Stimulated activated naive CD8-positive, alpha-beta T cell treated with anti-CD3 and anti-CD28 coated beads, Interleukin-15, amount 100 ng/mL, for 72 hours (primary cell): ENCODE measurements around the gene PXMP4.

ENCODE experiments used
- ATAC-seq: fragments of 150-1000 bp; cut with Tn5 transposase; 2 replicates; pipeline ENCODE4 v1.10.0; 2021; ENCODE audit warnings: mild to moderate bottlenecking, moderate library complexity
- DNase-seq, 2 donors: peaks; one replicate each; pipeline ENCODE4 v3.0.0; 2021 to 2022
- H3K27ac Mint-ChIP-seq, 2 donors: one replicate each; pipeline ENCODE4 v1.8.0; 2022; ENCODE audit warnings: mild to moderate bottlenecking in 2 of 2, mixed read lengths in 2 of 2, moderate library complexity in 2 of 2
- H3K27me3 Mint-ChIP-seq: one replicate; pipeline ENCODE4 v1.8.0; 2022; ENCODE audit warnings: mixed read lengths
- H3K4me1 Mint-ChIP-seq: one replicate; pipeline ENCODE4 v1.8.0; 2022; ENCODE audit warnings: mild to moderate bottlenecking, mixed read lengths
- H3K4me3 Mint-ChIP-seq, 2 donors: one replicate each; pipeline ENCODE4 v1.8.0; 2022; ENCODE audit warnings: mild to moderate bottlenecking in 2 of 2, mixed read lengths in 2 of 2, moderate library complexity in 1 of 2
- H3K9me3 Mint-ChIP-seq, 2 donors: one replicate each; pipeline ENCODE4 v1.8.0; 2022; ENCODE audit warnings: mixed read lengths in 2 of 2

The PXMP4 gene

DNA sequence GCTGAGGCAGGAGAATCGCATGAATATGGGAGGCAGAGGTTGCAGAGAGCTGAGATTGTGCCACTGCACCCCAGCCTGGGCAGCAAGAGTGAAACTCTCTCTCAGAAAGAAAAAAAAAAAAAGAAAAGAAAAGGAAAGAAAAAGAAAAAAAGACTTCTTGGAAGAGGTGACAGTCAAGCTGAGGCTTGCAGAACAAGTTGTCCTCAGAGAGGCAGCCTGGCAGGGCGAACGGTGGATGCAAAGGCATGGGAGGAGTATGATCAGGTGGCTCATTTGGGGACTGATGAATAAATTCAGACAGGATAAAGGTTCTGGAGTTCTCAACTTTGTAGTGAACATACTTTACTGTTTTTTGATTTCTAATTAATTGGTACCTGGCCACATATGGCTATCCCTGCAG lies 24.1 kb upstream of the PXMP4 start:
- Mint-ChIP-seq H3K27ac (peak overlapping the region in 1 of 2 donors; percentile 39), H3K4me1 (no peaks in the 10 kb centered on the region), H3K9me3 (no peaks in the 10 kb centered on the region), H3K4me3 (no peak overlapping the region), H3K27me3 (no peaks in the 10 kb centered on the region)
- no peak for ATAC-seq
- DNase-seq, result no peak

DNA sequence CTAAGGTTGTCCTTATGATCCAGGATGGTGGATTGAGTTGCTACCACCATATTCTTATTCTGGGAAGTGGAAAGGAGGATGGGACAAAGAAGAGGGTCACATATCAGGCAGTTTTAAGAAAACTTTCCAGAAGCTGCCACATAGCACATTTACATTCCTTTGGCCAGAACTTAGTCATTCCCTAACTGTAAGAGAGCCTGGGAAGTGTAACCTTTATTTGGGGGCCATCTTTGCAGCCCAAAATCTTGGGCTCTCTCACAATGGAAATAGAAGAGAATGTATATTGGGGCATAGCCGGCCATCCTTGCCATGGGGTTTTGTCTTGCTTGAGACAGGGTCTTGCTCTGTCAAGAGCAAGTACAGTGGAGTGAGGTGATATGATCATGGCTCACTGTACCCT lies 20.1 kb upstream of the PXMP4 start:
- Mint-ChIP-seq H3K4me3 (no peak overlapping the region), H3K4me1 (no peaks in the 10 kb centered on the region), H3K9me3 (peaks cover 12 to 18% of the 10 kb centered on the region in 2 donors), H3K27me3 (no peaks in the 10 kb centered on the region), H3K27ac (no peak overlapping the region)
- ATAC-seq (no peak), DNase-seq (no peak)

- Mint-ChIP-seq H3K4me3 (no peak overlapping the region), H3K27ac (no peak overlapping the region), H3K27me3 (no peaks in the 10 kb centered on the region), H3K9me3 (peaks cover 12 to 18% of the 10 kb centered on the region in 2 donors), H3K4me1 (peaks cover 2% of the 10 kb centered on the region)
- no peak for DNase-seq
- ATAC-seq, result no peak
Observed at GRCh38 chr20:33739493-33739892, 19.4 kb upstream of the PXMP4 start.

- ATAC-seq (no peak), DNase-seq (no peak)
- Mint-ChIP-seq H3K27me3 (no peaks in the 10 kb centered on the region), H3K4me3 (no peak overlapping the region), H3K27ac (no peak overlapping the region), H3K4me1 (peaks cover 23% of the 10 kb centered on the region), H3K9me3 (peaks cover 12 to 18% of the 10 kb centered on the region in 2 donors)
Observed at GRCh38 chr20:33736962-33737361, 16.9 kb upstream of the PXMP4 start.

DNA sequence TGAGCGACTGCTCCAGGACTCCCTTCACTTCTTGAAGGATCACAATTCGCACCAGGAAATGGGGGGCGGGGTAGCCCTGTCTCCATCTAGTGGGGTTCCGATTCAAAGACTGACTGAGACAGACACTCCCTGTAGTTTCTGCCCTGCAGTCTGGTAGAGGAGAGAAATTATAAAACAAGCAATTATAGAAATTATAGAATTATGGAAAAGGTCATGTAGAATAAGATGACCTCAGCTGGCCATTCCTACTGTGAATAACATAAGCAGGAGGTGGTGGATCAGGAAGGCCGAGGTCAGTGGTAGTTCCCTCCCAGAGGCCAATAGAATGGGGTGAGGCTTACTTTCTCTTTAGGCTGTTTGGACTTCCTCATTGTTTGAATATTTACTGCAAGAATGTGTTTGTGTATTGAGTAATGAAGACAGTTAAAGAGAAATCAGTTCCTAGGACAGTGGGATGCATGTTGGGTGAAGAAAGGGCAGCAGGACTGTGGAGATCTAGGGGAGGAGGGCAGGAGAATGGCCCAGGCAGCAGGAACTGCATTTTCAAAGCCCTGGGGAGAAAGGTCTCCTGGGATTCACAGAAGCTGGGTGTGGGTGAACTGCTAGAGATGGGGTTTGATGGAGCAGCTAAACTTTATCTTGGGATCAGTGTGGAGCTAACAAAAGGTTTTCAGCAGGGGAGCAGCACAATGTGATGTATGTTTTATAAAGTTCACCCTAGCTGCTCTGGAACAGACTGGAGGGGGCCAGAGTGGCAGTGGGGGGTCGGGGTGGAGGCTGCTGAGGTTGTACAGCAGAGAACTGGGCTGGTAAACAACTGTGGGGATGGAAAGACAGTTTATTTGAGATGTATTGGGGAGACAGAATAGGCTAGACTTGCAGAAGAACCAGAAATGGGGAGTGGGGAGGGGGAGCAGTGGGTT lies 13.8 kb upstream of the PXMP4 start:
- no peaks in the 10 kb centered on the region for H3K27me3 Mint-ChIP-seq
- ATAC-seq, result no peak
- peak overlapping the region in 1 of 2 donors; percentile 27 for H3K27ac Mint-ChIP-seq
- peaks cover 33% of the 10 kb centered on the region for H3K4me1 Mint-ChIP-seq
- H3K4me3 Mint-ChIP-seq, result peak overlapping the region; percentile 37 to 67
- peaks cover 12 to 18% of the 10 kb centered on the region in 2 donors for H3K9me3 Mint-ChIP-seq
- DNase-seq, result no peak

- Mint-ChIP-seq H3K9me3 (peaks cover 12 to 18% of the 10 kb centered on the region in 2 donors), H3K4me3 (peak overlapping the region; percentile 85 to 87), H3K4me1 (peaks cover 33% of the 10 kb centered on the region), H3K27ac (peak overlapping the region in 1 of 2 donors; percentile 71), H3K27me3 (no peaks in the 10 kb centered on the region)
- peak in 1 of 2 donors; percentile 88 for DNase-seq
- ATAC-seq, result peak; percentile 85
Observed at GRCh38 chr20:33732166-33732970, 12.3 kb upstream of the PXMP4 start.

- DNase-seq (peak; percentile 93 to 95), ATAC-seq (peak; percentile 91)
- no peaks in the 10 kb centered on the region for H3K27me3 Mint-ChIP-seq
- peak within 1 kb of the TSS; percentile 84 to 97 for H3K27ac Mint-ChIP-seq
- peak within 1 kb of the TSS; percentile 85 to 87 for H3K4me3 Mint-ChIP-seq
- peaks cover 9 to 12% of the 10 kb centered on the region in 2 donors for H3K9me3 Mint-ChIP-seq
- H3K4me1 Mint-ChIP-seq, result peaks cover 33% of the 10 kb centered on the region
Observed at GRCh38 chr20:33731693-33732165, 11.6 kb upstream of the PXMP4 start, which contains the start of gene ZNF341. ZNF341 (plus strand) TSS chr20:33731996; CDS start chr20:33732022, 26 bp downstream.

DNA sequence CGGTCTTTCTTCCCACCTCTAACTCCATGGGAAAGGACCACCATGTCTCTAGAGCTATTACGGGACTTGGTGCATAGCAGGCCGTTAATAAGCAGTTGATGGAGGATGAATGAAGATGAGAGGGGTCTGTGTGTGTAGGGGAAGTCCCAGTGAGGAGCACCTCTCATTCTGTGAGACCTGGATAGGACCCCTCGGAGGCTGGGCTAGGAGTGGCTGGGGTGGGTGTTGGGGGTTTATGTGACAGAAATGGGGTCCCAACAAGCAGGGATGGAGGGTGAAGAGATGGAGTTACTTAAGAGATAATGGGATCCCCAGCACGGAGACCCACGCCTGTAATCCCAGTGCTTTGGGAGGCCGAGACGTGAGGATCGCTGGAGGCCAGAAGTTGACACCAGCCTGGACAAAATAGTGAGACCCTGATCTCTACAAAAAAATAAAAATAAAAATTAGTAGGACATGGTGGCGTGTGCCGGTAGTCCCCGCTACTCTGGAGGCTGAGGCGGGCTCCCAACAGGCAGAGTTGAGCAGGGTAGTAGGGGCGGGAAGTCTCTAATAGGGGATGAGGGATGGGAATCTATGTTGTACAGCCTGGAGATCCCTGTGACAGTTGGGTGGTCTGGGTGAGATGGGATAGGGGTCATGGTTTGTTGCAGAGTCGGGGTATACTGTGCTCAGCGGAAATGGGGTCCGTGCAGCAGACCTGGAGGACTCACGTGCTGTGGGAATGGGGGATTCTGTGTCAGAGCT lies 11.0 kb upstream of the PXMP4 start:
- H3K4me3 Mint-ChIP-seq, result peak overlapping the region; percentile 84 to 85
- peaks cover 33% of the 10 kb centered on the region for H3K4me1 Mint-ChIP-seq
- H3K27me3 Mint-ChIP-seq, result no peaks in the 10 kb centered on the region
- DNase-seq, result peak; percentile 2 to 10
- ATAC-seq, result no peak
- peaks cover 3 to 6% of the 10 kb centered on the region in 2 donors for H3K9me3 Mint-ChIP-seq
- peak overlapping the region; percentile 84 to 97 for H3K27ac Mint-ChIP-seq

DNA sequence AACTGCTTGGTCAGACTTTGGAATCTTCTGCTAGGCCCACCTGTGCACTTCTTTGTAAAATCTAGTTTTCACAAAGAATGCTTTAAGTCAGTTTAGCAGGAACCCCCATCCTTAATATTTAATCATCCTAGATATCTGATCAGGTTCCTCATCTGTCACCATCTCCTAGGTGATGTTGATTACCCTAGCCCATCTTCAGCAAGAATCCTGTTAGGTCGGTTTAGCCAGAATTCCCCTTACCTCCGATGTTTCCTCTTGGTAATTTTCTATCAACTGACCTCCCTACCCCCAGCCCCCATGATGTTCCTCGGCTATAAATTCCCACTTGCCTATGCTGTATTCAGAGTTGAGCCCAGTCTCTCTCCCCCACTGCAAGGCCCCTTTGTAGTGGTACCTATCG lies 9.0 kb upstream of the PXMP4 start:
- no peak overlapping the region for H3K4me3 Mint-ChIP-seq
- DNase-seq, result no peak
- ATAC-seq, result no peak
- peaks cover 28% of the 10 kb centered on the region for H3K4me1 Mint-ChIP-seq
- no peaks in the 10 kb centered on the region for H3K27me3 Mint-ChIP-seq
- no peaks in the 10 kb centered on the region for H3K9me3 Mint-ChIP-seq
- no peak overlapping the region for H3K27ac Mint-ChIP-seq

- H3K9me3 Mint-ChIP-seq, result no peaks in the 10 kb centered on the region
- no peaks in the 10 kb centered on the region for H3K27me3 Mint-ChIP-seq
- no peak overlapping the region for H3K27ac Mint-ChIP-seq
- ATAC-seq (no peak), DNase-seq (no peak)
- H3K4me3 Mint-ChIP-seq, result no peak overlapping the region
- H3K4me1 Mint-ChIP-seq, result peaks cover 21% of the 10 kb centered on the region
Observed at GRCh38 chr20:33728463-33728862, 8.4 kb upstream of the PXMP4 start.

GRCh38 chr20:33727806-33728205 lies 7.7 kb upstream of the PXMP4 start:
- no peak overlapping the region for H3K4me3 Mint-ChIP-seq
- ATAC-seq (no peak), DNase-seq (no peak)
- H3K4me1 Mint-ChIP-seq, result peaks cover 15% of the 10 kb centered on the region
- H3K9me3 Mint-ChIP-seq, result no peaks in the 10 kb centered on the region
- H3K27ac Mint-ChIP-seq, result peak overlapping the region in 1 of 2 donors; percentile 67
- no peaks in the 10 kb centered on the region for H3K27me3 Mint-ChIP-seq

DNA sequence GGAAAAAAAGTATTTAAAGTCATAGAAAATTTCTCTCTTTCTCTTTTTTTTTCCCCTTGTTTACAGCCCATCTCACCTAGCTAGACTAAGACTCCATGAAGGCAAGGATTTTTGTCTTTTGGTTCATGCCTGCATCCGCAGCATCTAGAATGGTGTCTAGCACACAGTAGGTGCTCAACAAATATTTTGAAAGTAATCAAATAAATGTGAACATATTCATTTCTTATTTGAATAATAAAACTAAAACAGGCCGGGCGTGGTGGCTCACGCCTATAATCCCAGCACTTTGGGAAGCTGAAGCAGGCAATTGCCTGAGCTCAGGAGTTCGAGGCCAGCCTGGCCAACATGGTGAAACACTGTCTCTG lies 7.0 kb upstream of the PXMP4 start:
- Mint-ChIP-seq H3K27ac (no peak overlapping the region), H3K4me1 (peaks cover 10% of the 10 kb centered on the region), H3K4me3 (no peak overlapping the region), H3K27me3 (no peaks in the 10 kb centered on the region), H3K9me3 (no peaks in the 10 kb centered on the region)
- DNase-seq, result no peak
- no peak for ATAC-seq

GRCh38 chr20:33725607-33726264 lies 5.6 kb upstream of the PXMP4 start:
- Mint-ChIP-seq H3K27ac (no peak overlapping the region), H3K4me1 (peaks cover 7% of the 10 kb centered on the region), H3K4me3 (no peak overlapping the region), H3K9me3 (no peaks in the 10 kb centered on the region), H3K27me3 (no peaks in the 10 kb centered on the region)
- no peak for DNase-seq
- no peak for ATAC-seq

- H3K4me1 Mint-ChIP-seq, result peaks cover 15% of the 10 kb centered on the region
- no peaks in the 10 kb centered on the region for H3K27me3 Mint-ChIP-seq
- DNase-seq, result no peak
- no peak for ATAC-seq
- no peaks in the 10 kb centered on the region for H3K9me3 Mint-ChIP-seq
- no peak overlapping the region for H3K4me3 Mint-ChIP-seq
- no peak overlapping the region for H3K27ac Mint-ChIP-seq
Observed at GRCh38 chr20:33724439-33725094, 4.5 kb upstream of the PXMP4 start.
